ENCODE measurements around the gene C1QL3. TPM values are rescaled to one million over a fixed set of nuclear protein-coding genes. Genes with fewer than 3 reads are reported as not detected.

The C1QL3 gene
- total RNA-seq, 1 donor: not detected

DNA sequence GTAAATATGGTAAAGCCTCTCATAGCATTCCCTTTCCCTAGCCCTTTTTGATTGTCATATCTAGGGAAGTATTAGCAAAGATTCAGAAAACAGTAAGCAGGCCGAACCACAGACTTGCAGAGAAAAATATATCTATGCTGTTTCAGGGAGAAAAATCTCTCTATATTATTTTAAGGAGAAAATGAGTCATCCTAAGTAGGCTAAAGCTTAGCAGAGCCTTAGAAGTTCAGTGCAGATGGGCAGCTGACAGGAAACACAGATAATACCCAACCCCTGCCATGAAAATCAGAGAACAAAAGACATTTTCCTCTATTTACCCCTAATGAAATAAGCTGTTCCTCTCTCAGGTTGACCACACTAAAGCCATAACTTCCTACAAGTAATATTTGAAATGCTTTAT, 16.5 kb downstream of the C1QL3 start:
- TF ChIP-seq CTCF (IDR thresholded peaks at IDR 0.05; ENCODE audit: insufficient read depth, low read depth, low read length): no peak
- no peak for DNase-seq (ENCODE audit: low read depth)
- no peak overlapping the region for H3K4me3 ChIP-seq (ENCODE audit: low read depth, low read length)

GRCh38 chr10:16497911-16498310, 23.8 kb downstream of the C1QL3 start:
- H3K4me3 ChIP-seq (ENCODE audit: low read depth, low read length): no peak overlapping the region
- DNase-seq (ENCODE audit: low read depth): no peak
- no peak for TF ChIP-seq CTCF (IDR thresholded peaks at IDR 0.05; ENCODE audit: insufficient read depth, low read depth, low read length)

DNA sequence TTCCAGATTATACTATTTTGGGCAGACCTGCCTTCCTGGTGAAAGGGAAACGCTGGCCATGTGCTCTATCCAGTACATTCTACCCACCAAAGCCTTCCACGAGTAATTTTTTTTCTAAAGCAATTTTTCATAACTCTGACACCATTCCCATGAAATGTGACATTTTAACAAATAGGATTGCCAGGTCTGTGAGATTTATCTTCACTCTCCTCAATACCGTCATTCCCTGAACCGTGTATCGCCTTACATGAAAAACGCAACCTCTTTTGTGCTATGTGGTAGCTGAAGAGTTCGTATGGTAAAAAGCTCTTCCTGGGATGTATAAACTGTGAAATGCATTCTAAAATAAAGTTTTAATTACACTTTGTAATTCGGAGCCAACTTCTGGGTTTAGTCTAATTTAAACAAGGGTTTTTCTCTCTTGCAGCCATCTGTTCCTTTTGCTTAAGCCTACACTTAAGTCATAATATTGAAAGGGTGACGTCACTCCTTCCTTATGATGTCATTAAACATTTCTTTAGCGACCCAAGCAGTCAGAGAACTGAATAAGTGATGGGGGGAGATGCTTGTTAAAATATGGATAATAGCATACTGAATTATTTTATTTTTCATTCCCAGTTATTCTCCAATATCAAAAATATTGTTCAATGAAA, 27.7 kb downstream of the C1QL3 start:
- TF ChIP-seq CTCF (IDR thresholded peaks at IDR 0.05; ENCODE audit: insufficient read depth, low read depth, low read length): no peak
- no peak for DNase-seq (ENCODE audit: low read depth)
- H3K4me3 ChIP-seq (ENCODE audit: low read depth, low read length): no peak overlapping the region

GRCh38 chr10:16491933-16492332, 29.7 kb downstream of the C1QL3 start:
- DNase-seq (ENCODE audit: low read depth): no peak
- TF ChIP-seq CTCF (IDR thresholded peaks at IDR 0.05; ENCODE audit: insufficient read depth, low read depth, low read length): no peak
- H3K4me3 ChIP-seq (ENCODE audit: low read depth, low read length): no peak overlapping the region

DNA sequence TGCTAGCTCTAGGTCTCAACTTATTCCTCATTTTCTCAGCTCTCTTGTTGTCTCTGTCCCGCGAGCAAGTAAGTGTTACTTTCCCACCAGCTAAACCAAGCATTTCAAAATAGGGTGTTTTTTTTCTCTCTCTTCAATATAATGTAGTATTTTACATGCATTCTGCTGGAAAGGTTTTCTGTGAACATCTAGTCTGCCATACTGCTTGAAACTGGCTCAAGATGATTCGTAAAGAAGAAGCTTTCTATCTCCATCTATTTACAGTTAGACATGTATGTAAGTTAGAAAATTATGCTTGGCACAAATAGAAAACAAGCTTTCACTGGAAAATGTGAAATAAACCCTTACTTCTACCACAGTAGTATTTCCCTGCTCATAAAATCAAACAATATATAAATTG, 31.2 kb downstream of the C1QL3 start:
- DNase-seq (ENCODE audit: low read depth): no peak
- H3K4me3 ChIP-seq (ENCODE audit: low read depth, low read length): no peak overlapping the region
- TF ChIP-seq CTCF (IDR thresholded peaks at IDR 0.05; ENCODE audit: insufficient read depth, low read depth, low read length): no peak

- DNase-seq (ENCODE audit: low read depth): no peak
- no peak for TF ChIP-seq CTCF (IDR thresholded peaks at IDR 0.05; ENCODE audit: insufficient read depth, low read depth, low read length)
- H3K4me3 ChIP-seq (ENCODE audit: low read depth, low read length): no peak overlapping the region
These were observed 38.3 kb downstream of the C1QL3 start for GRCh38 chr10:16483241-16483917.

Data from fibroblast of villous mesenchyme (primary cell).